Activated naive CD8-positive, alpha-beta T cell (primary cell): ENCODE data around the gene XRCC5.

Experiments
- H3K27ac Mint-ChIP-seq: one replicate; pipeline ENCODE4 v1.8.0; 2021; ENCODE audit warnings: mixed read lengths
- H3K27me3 Mint-ChIP-seq: one replicate; pipeline ENCODE4 v1.8.0; 2021; ENCODE audit warnings: mixed read lengths
- H3K36me3 Mint-ChIP-seq: one replicate; pipeline ENCODE4 v1.8.0; 2021; ENCODE audit warnings: mixed read lengths
- H3K4me1 Mint-ChIP-seq: one replicate; pipeline ENCODE4 v1.8.0; 2021; ENCODE audit warnings: low read depth, mixed read lengths
- H3K4me3 Mint-ChIP-seq: one replicate; pipeline ENCODE4 v1.8.0; 2021; ENCODE audit warnings: mild to moderate bottlenecking, mixed read lengths
- H3K9me3 Mint-ChIP-seq: one replicate; pipeline ENCODE4 v1.8.0; 2021; ENCODE audit warnings: low read depth, mixed read lengths

Gene XRCC5

GRCh38 chr2:216170076-216170763, 61.1 kb downstream of the XRCC5 start:
- peaks cover 25% of the 10 kb centered on the region for H3K36me3 Mint-ChIP-seq
- peak overlapping the region; percentile 70 for H3K27ac Mint-ChIP-seq
- H3K4me3 Mint-ChIP-seq = no peak overlapping the region
- H3K9me3 Mint-ChIP-seq = no peaks in the 10 kb centered on the region
- peaks cover 78% of the 10 kb centered on the region for H3K4me1 Mint-ChIP-seq
- no peaks in the 10 kb centered on the region for H3K27me3 Mint-ChIP-seq

- H3K27ac Mint-ChIP-seq = peak overlapping the region; percentile 46
- peaks cover 31% of the 10 kb centered on the region for H3K36me3 Mint-ChIP-seq
- H3K27me3 Mint-ChIP-seq = no peaks in the 10 kb centered on the region
- H3K9me3 Mint-ChIP-seq = no peaks in the 10 kb centered on the region
- H3K4me3 Mint-ChIP-seq = no peak overlapping the region
- peaks cover 77% of the 10 kb centered on the region for H3K4me1 Mint-ChIP-seq
These were observed 61.9 kb downstream of the XRCC5 start for GRCh38 chr2:216171011-216171410.

- Mint-ChIP-seq H3K4me1 (peaks cover 80% of the 10 kb centered on the region), H3K27ac (no peak overlapping the region), H3K36me3 (peaks cover 31% of the 10 kb centered on the region)
These were observed 63.3 kb downstream of the XRCC5 start for GRCh38 chr2:216172493-216172892.

GRCh38 chr2:216179015-216179414, 69.9 kb downstream of the XRCC5 start:
- Mint-ChIP-seq H3K9me3 (no peaks in the 10 kb centered on the region), H3K27me3 (no peaks in the 10 kb centered on the region), H3K4me3 (no peak overlapping the region), H3K27ac (no peak overlapping the region), H3K36me3 (peaks cover 40% of the 10 kb centered on the region), H3K4me1 (peaks cover 75% of the 10 kb centered on the region)

More at GRCh38 chr2:216172493-216172892, 63.3 kb downstream of the XRCC5 start:
- Mint-ChIP-seq H3K9me3 (no peaks in the 10 kb centered on the region), H3K4me3 (no peak overlapping the region), H3K27me3 (no peaks in the 10 kb centered on the region)

- no peak overlapping the region for H3K4me3 Mint-ChIP-seq
- H3K27ac Mint-ChIP-seq = peak overlapping the region; percentile 64
- H3K36me3 Mint-ChIP-seq = peaks cover 33% of the 10 kb centered on the region
- H3K9me3 Mint-ChIP-seq = no peaks in the 10 kb centered on the region
- peaks cover 79% of the 10 kb centered on the region for H3K4me1 Mint-ChIP-seq
- no peaks in the 10 kb centered on the region for H3K27me3 Mint-ChIP-seq
These were observed 72.2 kb downstream of the XRCC5 start for GRCh38 chr2:216181351-216181750.

- no peaks in the 10 kb centered on the region for H3K27me3 Mint-ChIP-seq
- peak overlapping the region; percentile 86 for H3K27ac Mint-ChIP-seq
- H3K9me3 Mint-ChIP-seq = no peaks in the 10 kb centered on the region
- peaks cover 31% of the 10 kb centered on the region for H3K36me3 Mint-ChIP-seq
- H3K4me3 Mint-ChIP-seq = no peak overlapping the region
- H3K4me1 Mint-ChIP-seq = peaks cover 79% of the 10 kb centered on the region
These were observed 72.9 kb downstream of the XRCC5 start for GRCh38 chr2:216181953-216182461.

- Mint-ChIP-seq H3K27ac (peak overlapping the region; percentile 70), H3K36me3 (peaks cover 28% of the 10 kb centered on the region), H3K4me3 (no peak overlapping the region)
These were observed 74.3 kb downstream of the XRCC5 start for GRCh38 chr2:216183462-216183861.

GRCh38 chr2:216188559-216188850, 79.4 kb downstream of the XRCC5 start:
- no peaks in the 10 kb centered on the region for H3K27me3 Mint-ChIP-seq
- no peaks in the 10 kb centered on the region for H3K9me3 Mint-ChIP-seq
- H3K4me1 Mint-ChIP-seq = peaks cover 69% of the 10 kb centered on the region
- H3K27ac Mint-ChIP-seq = peak overlapping the region; percentile 58
- H3K4me3 Mint-ChIP-seq = no peak overlapping the region
- H3K36me3 Mint-ChIP-seq = peaks cover 13% of the 10 kb centered on the region

More at GRCh38 chr2:216183462-216183861, 74.3 kb downstream of the XRCC5 start:
- no peaks in the 10 kb centered on the region for H3K27me3 Mint-ChIP-seq
- no peaks in the 10 kb centered on the region for H3K9me3 Mint-ChIP-seq
- peaks cover 78% of the 10 kb centered on the region for H3K4me1 Mint-ChIP-seq

- Mint-ChIP-seq H3K27ac (peak overlapping the region; percentile 59), H3K4me3 (no peak overlapping the region), H3K27me3 (no peaks in the 10 kb centered on the region), H3K9me3 (no peaks in the 10 kb centered on the region), H3K36me3 (peaks cover 12% of the 10 kb centered on the region), H3K4me1 (peaks cover 70% of the 10 kb centered on the region)
These were observed 79.8 kb downstream of the XRCC5 start for GRCh38 chr2:216188956-216189355.

GRCh38 chr2:216189410-216189809, 80.3 kb downstream of the XRCC5 start:
- no peaks in the 10 kb centered on the region for H3K27me3 Mint-ChIP-seq

GRCh38 chr2:216192181-216192580, 83.0 kb downstream of the XRCC5 start:
- Mint-ChIP-seq H3K4me1 (peaks cover 69% of the 10 kb centered on the region), H3K4me3 (no peak overlapping the region)

More at GRCh38 chr2:216189410-216189809, 80.3 kb downstream of the XRCC5 start:
- Mint-ChIP-seq H3K4me1 (peaks cover 73% of the 10 kb centered on the region), H3K4me3 (no peak overlapping the region), H3K9me3 (no peaks in the 10 kb centered on the region), H3K36me3 (peaks cover 16% of the 10 kb centered on the region), H3K27ac (peak overlapping the region; percentile 59)

GRCh38 chr2:216192931-216193330, 83.8 kb downstream of the XRCC5 start:
- Mint-ChIP-seq H3K4me3 (no peak overlapping the region), H3K36me3 (peaks cover 32% of the 10 kb centered on the region), H3K27ac (peak overlapping the region; percentile 67), H3K9me3 (no peaks in the 10 kb centered on the region), H3K27me3 (no peaks in the 10 kb centered on the region), H3K4me1 (peaks cover 71% of the 10 kb centered on the region)

More at GRCh38 chr2:216192181-216192580, 83.0 kb downstream of the XRCC5 start:
- H3K9me3 Mint-ChIP-seq = no peaks in the 10 kb centered on the region
- no peaks in the 10 kb centered on the region for H3K27me3 Mint-ChIP-seq
- peak overlapping the region; percentile 41 for H3K27ac Mint-ChIP-seq
- H3K36me3 Mint-ChIP-seq = peaks cover 26% of the 10 kb centered on the region

- Mint-ChIP-seq H3K27me3 (no peaks in the 10 kb centered on the region), H3K4me1 (peaks cover 65% of the 10 kb centered on the region), H3K36me3 (peaks cover 36% of the 10 kb centered on the region), H3K4me3 (peak overlapping the region; percentile 71), H3K9me3 (no peaks in the 10 kb centered on the region), H3K27ac (peak overlapping the region; percentile 96)
These were observed 84.9 kb downstream of the XRCC5 start for GRCh38 chr2:216194013-216194412.

- peak overlapping the region; percentile 71 for H3K4me3 Mint-ChIP-seq
- peak overlapping the region; percentile 96 for H3K27ac Mint-ChIP-seq
- H3K4me1 Mint-ChIP-seq = peaks cover 65% of the 10 kb centered on the region
- peaks cover 39% of the 10 kb centered on the region for H3K36me3 Mint-ChIP-seq
- no peaks in the 10 kb centered on the region for H3K9me3 Mint-ChIP-seq
- no peaks in the 10 kb centered on the region for H3K27me3 Mint-ChIP-seq
These were observed 85.4 kb downstream of the XRCC5 start for GRCh38 chr2:216194561-216194960.

- H3K36me3 Mint-ChIP-seq = peaks cover 39% of the 10 kb centered on the region
- peak overlapping the region; percentile 96 for H3K27ac Mint-ChIP-seq
- peak overlapping the region; percentile 71 for H3K4me3 Mint-ChIP-seq
- peaks cover 62% of the 10 kb centered on the region for H3K4me1 Mint-ChIP-seq
- no peaks in the 10 kb centered on the region for H3K27me3 Mint-ChIP-seq
- no peaks in the 10 kb centered on the region for H3K9me3 Mint-ChIP-seq
These were observed 86.4 kb downstream of the XRCC5 start for GRCh38 chr2:216195565-216196029.
